ENCODE data around the gene SNN.

DNA sequence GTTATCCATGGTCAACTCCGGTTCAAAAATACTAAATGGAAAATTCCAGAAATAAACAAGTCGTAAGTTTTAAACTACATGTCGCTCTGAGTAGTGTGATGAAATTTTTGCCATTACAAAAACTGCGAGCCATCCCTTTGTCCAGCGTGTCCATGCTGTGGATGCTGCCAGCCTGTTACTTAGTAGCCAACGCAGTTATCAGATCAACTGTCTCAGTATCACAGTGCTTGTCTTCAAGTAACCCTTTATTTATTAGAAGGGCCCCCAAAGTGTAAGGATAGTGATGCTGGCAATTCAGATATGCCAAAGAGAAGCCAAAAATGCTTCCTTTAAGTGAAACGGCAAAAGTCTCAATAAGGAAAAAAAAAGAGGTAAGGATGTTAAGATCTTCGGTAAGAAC lies 23.9 kb downstream of the SNN start:
- TF ChIP-seq, protein P1, sequence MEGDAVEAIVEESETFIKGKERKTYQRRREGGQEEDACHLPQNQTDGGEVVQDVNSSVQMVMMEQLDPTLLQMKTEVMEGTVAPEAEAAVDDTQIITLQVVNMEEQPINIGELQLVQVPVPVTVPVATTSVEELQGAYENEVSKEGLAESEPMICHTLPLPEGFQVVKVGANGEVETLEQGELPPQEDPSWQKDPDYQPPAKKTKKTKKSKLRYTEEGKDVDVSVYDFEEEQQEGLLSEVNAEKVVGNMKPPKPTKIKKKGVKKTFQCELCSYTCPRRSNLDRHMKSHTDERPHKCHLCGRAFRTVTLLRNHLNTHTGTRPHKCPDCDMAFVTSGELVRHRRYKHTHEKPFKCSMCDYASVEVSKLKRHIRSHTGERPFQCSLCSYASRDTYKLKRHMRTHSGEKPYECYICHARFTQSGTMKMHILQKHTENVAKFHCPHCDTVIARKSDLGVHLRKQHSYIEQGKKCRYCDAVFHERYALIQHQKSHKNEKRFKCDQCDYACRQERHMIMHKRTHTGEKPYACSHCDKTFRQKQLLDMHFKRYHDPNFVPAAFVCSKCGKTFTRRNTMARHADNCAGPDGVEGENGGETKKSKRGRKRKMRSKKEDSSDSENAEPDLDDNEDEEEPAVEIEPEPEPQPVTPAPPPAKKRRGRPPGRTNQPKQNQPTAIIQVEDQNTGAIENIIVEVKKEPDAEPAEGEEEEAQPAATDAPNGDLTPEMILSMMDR (conservative IDR thresholded peaks at IDR 0.05; ENCODE audit: low read depth, low read length) = no peak
- TF ChIP-seq EZH2 (IDR thresholded peaks at IDR 0.05; ENCODE audit: borderline replicate concordance, low read depth, low read length, poor library complexity, severe bottlenecking) = no peak

Data from A673 (cell line).